ENCODE data around the gene PHACTR1. TPM values are rescaled to one million over a fixed set of nuclear protein-coding genes. Genes with fewer than 3 reads are reported as not detected.

The PHACTR1 gene
- total RNA-seq, 1 experiment from 2014 or later, result 15.5 TPM

GRCh38 chr6:12785301-12785700 lies 68.7 kb downstream of the PHACTR1 start (continued):
- TF ChIP-seq ARID4B (CRISPR knock-in tag; IDR thresholded peaks at IDR 0.05; ENCODE audit: borderline replicate concordance), result no peak
- TF ChIP-seq RORB (CRISPR knock-in tag; IDR thresholded peaks at IDR 0.05), result no peak
- no peak for TF ChIP-seq ATF3 (CRISPR knock-in tag; conservative IDR thresholded peaks at IDR 0.05)
- no peak for TF ChIP-seq ZNF121 (CRISPR knock-in tag; IDR thresholded peaks at IDR 0.05)
- no peak for TF ChIP-seq E2F4 (CRISPR knock-in tag; IDR thresholded peaks at IDR 0.05; ENCODE audit: borderline replicate concordance, low read depth)
- no peak for TF ChIP-seq NR2C2 (CRISPR knock-in tag; IDR thresholded peaks at IDR 0.05)
- no peak for TF ChIP-seq ZBTB21 (CRISPR knock-in tag; IDR thresholded peaks at IDR 0.05; ENCODE audit: borderline replicate concordance)

GRCh38 chr6:12785921-12786320 lies 69.4 kb downstream of the PHACTR1 start:
- no peak overlapping the region for H3K4me3 Mint-ChIP-seq
- H3K27me3 Mint-ChIP-seq (ENCODE audit: low read depth), result no peaks in the 10 kb centered on the region
- H3K27ac Mint-ChIP-seq, result no peak overlapping the region

More at GRCh38 chr6:12785921-12786320, 69.4 kb downstream of the PHACTR1 start:
- CTCF ChIA-PET, result no interaction called here
- no peaks in the 10 kb centered on the region for H3K36me3 Mint-ChIP-seq
- ATAC-seq (no peak), DNase-seq (ENCODE audit: low spot score) (no peak)
- no peaks in the 10 kb centered on the region for H3K9me3 Mint-ChIP-seq
- POLR2A ChIA-PET, result no interaction called here
- peaks cover 17% of the 10 kb centered on the region for H3K4me1 Mint-ChIP-seq
- TF ChIP-seq FOXJ3 (CRISPR knock-in tag; IDR thresholded peaks at IDR 0.05; ENCODE audit: borderline replicate concordance) (no peak), ZBTB21 (CRISPR knock-in tag; IDR thresholded peaks at IDR 0.05; ENCODE audit: borderline replicate concordance) (no peak), AR (CRISPR knock-in tag; IDR thresholded peaks at IDR 0.05) (no peak), ZNF263 (CRISPR knock-in tag; IDR thresholded peaks at IDR 0.05; ENCODE audit: low read depth) (no peak), MLX (CRISPR knock-in tag; IDR thresholded peaks at IDR 0.05) (no peak), MAX (CRISPR knock-in tag; IDR thresholded peaks at IDR 0.05) (no peak), ZNF425 (CRISPR knock-in tag; conservative IDR thresholded peaks at IDR 0.05) (no peak), ZNF232 (CRISPR knock-in tag; IDR thresholded peaks at IDR 0.05) (no peak), E2F4 (CRISPR knock-in tag; IDR thresholded peaks at IDR 0.05; ENCODE audit: borderline replicate concordance, low read depth) (no peak), CREB1 (CRISPR knock-in tag; IDR thresholded peaks at IDR 0.05) (no peak)

All from WTC11 (cell line).